Measurements from ENCODE around the gene STAG1.

GRCh38 chr3:136667081-136667480 is 85.1 kb downstream of the STAG1 start:
- TF ChIP-seq TAF1 (IDR thresholded peaks at IDR 0.05; ENCODE audit: low read depth, low read length) (no peak), POLR2AphosphoS5 (IDR thresholded peaks at IDR 0.05; ENCODE audit: low read depth, low read length) (no peak), POLR2A (IDR thresholded peaks at IDR 0.05; ENCODE audit: low read depth, low read length) (no peak), POU2F2 (IDR thresholded peaks at IDR 0.05; ENCODE audit: low read depth, low read length) (no peak), SPI1 (IDR thresholded peaks at IDR 0.05; ENCODE audit: low read depth, low read length) (no peak), PAX5 (IDR thresholded peaks at IDR 0.05; ENCODE audit: insufficient read depth, low read length, severe bottlenecking) (no peak)

All from GM12891 (cell line).